H1 (cell line): ENCODE data around the gene SLC13A3. TPM values are rescaled to one million over a fixed set of nuclear protein-coding genes. Genes with fewer than 3 reads are reported as not detected.

Source experiments
- CTCF ChIA-PET: fragments of 300-600 bp; sonication (Branson Sonifier 250); formaldehyde crosslinking; loops from one replicate; lab custom pipeline; 2021; ENCODE audit not compliant: partially characterized antibody; lab: Charles Lee
- POLR2A ChIA-PET: fragments of 300-600 bp; sonication (Branson Sonifier 250); formaldehyde crosslinking; loops from one replicate; lab custom pipeline; 2021; ENCODE audit warnings: inconsistent platforms; ENCODE audit not compliant: partially characterized antibody; lab: Charles Lee
- DNase-seq, 2 experiments: peaks; one replicate each; pipeline versions ENCODE4 v3.0.0 to v3.0.0-alpha.2; 2010 to 2022; ENCODE audit warnings: low spot score in 2 of 2, low read depth in 1 of 2, mixed read lengths in 1 of 2
- FAIRE-seq: peaks from 2 replicates; lab custom pipeline; 2011; peaks lifted over from hg19 to GRCh38; lab: Jason Lieb, UNC
- H2AFZ ChIP-seq: 2 replicates; pipeline ENCODE4 v1.8.1; 2012; ENCODE audit warnings: low read length, inconsistent platforms
- H2AK5ac ChIP-seq: 2 replicates; pipeline ENCODE4 v1.6.1; 2013; ENCODE audit warnings: low read depth, low read length
- H2BK120ac ChIP-seq: replicated peaks from 2 replicates; pipeline ENCODE3; 2013; ENCODE audit warnings: low read depth, low read length, inconsistent platforms
- H2BK12ac ChIP-seq: 2 replicates; pipeline ENCODE4 v1.6.1; 2013; ENCODE audit warnings: low read depth, low read length
- H2BK15ac ChIP-seq: 2 replicates; pipeline ENCODE4 v1.6.1; 2013; ENCODE audit warnings: low read length
- H2BK20ac ChIP-seq: 2 replicates; pipeline ENCODE4 v1.6.1; 2013; ENCODE audit warnings: low read length
- H2BK5ac ChIP-seq: 2 replicates; pipeline ENCODE4 v1.6.1; 2013; ENCODE audit warnings: low read depth, low read length
- H3K14ac ChIP-seq: 2 replicates; pipeline ENCODE4 v1.6.1; 2013; ENCODE audit warnings: inconsistent platforms; ENCODE audit not compliant: insufficient read length
- H3K18ac ChIP-seq: 2 replicates; pipeline ENCODE4 v1.6.1; 2013; ENCODE audit warnings: low read length; ENCODE audit errors: extremely low read depth
- H3K23ac ChIP-seq: 2 replicates; pipeline ENCODE4 v1.6.1; 2013; ENCODE audit warnings: inconsistent platforms; ENCODE audit not compliant: insufficient read length
- H3K23me2 ChIP-seq: 2 replicates; pipeline ENCODE4 v1.6.1; 2013; ENCODE audit warnings: low read depth, low read length
- H3K27ac ChIP-seq: 2 replicates; pipeline ENCODE4 v1.6.1; 2011; ENCODE audit warnings: low read depth, low read length, inconsistent platforms
- H3K27me3 ChIP-seq, 4 experiments: replicated peaks in 1 of 4; 1 replicate in 1 of 4; 2 replicates in 3 of 4; pipeline versions ENCODE4 v1.6.1 to v1.8.1; 2011 to 2013; ENCODE audit warnings: low read length in 3 of 4, mild to moderate bottlenecking in 3 of 4, inconsistent platforms in 2 of 4, mixed read lengths in 2 of 4, moderate library complexity in 1 of 4; ENCODE audit not compliant: control insufficient read depth in 3 of 4, insufficient read depth in 3 of 4; ENCODE audit errors: extremely low read depth in 1 of 4
- H3K36me3 ChIP-seq, 4 experiments: 2 replicates each; pipeline versions ENCODE4 v1.6.1 to v1.8.1; 2011 to 2013; ENCODE audit warnings: mild to moderate bottlenecking in 4 of 4, low read length in 3 of 4, moderate library complexity in 2 of 4, control low read depth in 1 of 4, inconsistent platforms in 1 of 4; ENCODE audit not compliant: insufficient read depth in 4 of 4, control insufficient read depth in 2 of 4
- H3K4ac ChIP-seq: replicated peaks from 2 replicates; pipeline ENCODE3; 2013; ENCODE audit warnings: low read length, low read depth, mixed read lengths, inconsistent platforms; ENCODE audit not compliant: insufficient read length
- H3K4me1 ChIP-seq, 4 experiments: replicated peaks in 1 of 4; 1 replicate in 1 of 4; 2 replicates in 3 of 4; pipeline versions ENCODE4 v1.6.1 to v1.8.1; 2011 to 2013; ENCODE audit warnings: low read length in 3 of 4, inconsistent platforms in 2 of 4, mixed read lengths in 1 of 4; ENCODE audit not compliant: insufficient read depth in 4 of 4, control insufficient read depth in 3 of 4
- H3K4me2 ChIP-seq, 2 experiments: 2 replicates each; pipeline versions ENCODE4 v1.6.1 to v1.8.1; 2011 to 2013; ENCODE audit warnings: low read depth in 2 of 2, low read length in 2 of 2, control low read depth in 1 of 2, inconsistent platforms in 1 of 2, mild to moderate bottlenecking in 1 of 2; ENCODE audit not compliant: insufficient read depth in 1 of 2
- H3K4me3 ChIP-seq, 4 experiments: fragments of 200-600, 300-600 bp in 1 of 4; sonication (generic), shearing (Covaris generic), sonication (Bioruptor Twin) in 1 of 4; 2 replicates each; pipeline versions ENCODE4 v1.5.1 to v1.8.1; 2011 to 2016; ENCODE audit warnings: low read length in 4 of 4, low read depth in 3 of 4, control low read depth in 2 of 4, inconsistent platforms in 2 of 4, mild to moderate bottlenecking in 2 of 4, mixed read lengths in 1 of 4, moderate library complexity in 1 of 4; ENCODE audit not compliant: insufficient read depth in 2 of 4; ENCODE audit errors: extremely low read depth in 1 of 4
- H3K56ac ChIP-seq: replicated peaks from 2 replicates; pipeline ENCODE3; 2013; ENCODE audit warnings: low read depth, mild to moderate bottlenecking, mixed read lengths, low read length, inconsistent platforms; ENCODE audit not compliant: insufficient read length
- H3K79me1 ChIP-seq: 2 replicates; pipeline ENCODE4 v1.6.1; 2013; ENCODE audit warnings: low read depth, low read length, control low read depth
- H3K79me2 ChIP-seq, 2 experiments: 2 replicates each; pipeline versions ENCODE4 v1.6.1 to v1.8.1; 2012 to 2013; ENCODE audit warnings: low read length in 2 of 2, mild to moderate bottlenecking in 2 of 2, inconsistent platforms in 1 of 2; ENCODE audit not compliant: insufficient read depth in 2 of 2, control insufficient read depth in 1 of 2
- H3K9ac ChIP-seq, 4 experiments: replicated peaks in 1 of 4; 1 replicate in 1 of 4; 2 replicates in 3 of 4; pipeline versions ENCODE4 v1.6.1 to v1.8.1; 2011 to 2013; ENCODE audit warnings: low read depth in 3 of 4, low read length in 3 of 4, control low read depth in 2 of 4, mild to moderate bottlenecking in 2 of 4, moderate library complexity in 2 of 4, inconsistent platforms in 1 of 4; ENCODE audit errors: extremely low read depth in 1 of 4
- H3K9me3 ChIP-seq, 2 experiments: 2 replicates each; pipeline versions ENCODE4 v1.6.1 to v1.8.1; 2012 to 2013; ENCODE audit warnings: mild to moderate bottlenecking in 2 of 2, moderate library complexity in 2 of 2, control low read depth in 1 of 2, inconsistent platforms in 1 of 2, low read depth in 1 of 2, low read length in 1 of 2, mixed read lengths in 1 of 2; ENCODE audit not compliant: insufficient read depth in 2 of 2
- H4K20me1 ChIP-seq, 2 experiments: replicated peaks in 1 of 2; 2 replicates each; pipeline versions ENCODE3 to v1.8.1; 2011 to 2013; ENCODE audit warnings: inconsistent platforms in 2 of 2, low read length in 2 of 2, mild to moderate bottlenecking in 1 of 2; ENCODE audit not compliant: insufficient read depth in 2 of 2, control insufficient read depth in 1 of 2
- H4K5ac ChIP-seq: 2 replicates; pipeline ENCODE4 v1.6.1; 2013; ENCODE audit warnings: low read length, low read depth, mixed read lengths, inconsistent platforms; ENCODE audit not compliant: insufficient read length
- H4K8ac ChIP-seq: 2 replicates; pipeline ENCODE4 v1.8.0; 2013; ENCODE audit warnings: mild to moderate bottlenecking, moderate library complexity, low read length, inconsistent platforms; ENCODE audit not compliant: insufficient read depth; ENCODE audit errors: extremely low read depth
- H4K91ac ChIP-seq: replicated peaks from 2 replicates; pipeline ENCODE3; 2013; ENCODE audit warnings: low read length, mixed read lengths, inconsistent platforms; ENCODE audit not compliant: insufficient read length
- RAD21 ChIP-seq, 2 experiments: IDR thresholded peaks in 1 of 2; conservative IDR thresholded peaks in 1 of 2; 2 replicates each; pipeline ENCODE4 v1.6.1; 2011; ENCODE audit warnings: low read depth in 2 of 2, low read length in 2 of 2, improper control_type of control experiment in 1 of 2, inconsistent platforms in 1 of 2, mild to moderate bottlenecking in 1 of 2, moderate library complexity in 1 of 2
- TEAD4 ChIP-seq: IDR thresholded peaks from 2 replicates; pipeline ENCODE4 v1.6.1; 2012; ENCODE audit warnings: low read depth, low read length, inconsistent platforms, mixed read lengths
- WGBS, 2 experiments: shearing (Covaris generic) in 1 of 2; methylation state at CpG; one replicate each; pipeline versions ENCODE4 v1.1.6 to v1.1.7; 2013 to 2015; ENCODE audit warnings: low lambda C conversion rate in 2 of 2, mixed read lengths in 2 of 2, inconsistent platforms in 1 of 2, low coverage in 1 of 2, missing lambda C conversion rate in 1 of 2; ENCODE audit not compliant: insufficient replicate concordance in 2 of 2, insufficient coverage in 1 of 2, insufficient read length in 1 of 2; ENCODE audit errors: extremely low coverage in 1 of 2, missing lambda C conversion rate in 1 of 2; 5-methylcytosine and 5-hydroxymethylcytosine counted together
- polyA plus RNA-seq, 7 experiments: library from polyadenylated mRNA; depleted of rRNA in 3 of 7; stranded (reverse) in 5 of 7; unstranded in 2 of 7; fragments of >200 nt in 5 of 7; fragments of 200-250 nt in 2 of 7; gene quantifications; 1 replicate in 5 of 7; 2 replicates in 1 of 7; 4 replicates in 1 of 7; pipeline versions ENCODE4 v1.2.1 to v1.2.3, GENCODE V29; 2011 to 2013; ENCODE audit warnings: missing spikeins in 2 of 7, mixed read lengths in 2 of 7
- total RNA-seq: library from RNA; stranded (reverse); fragmentation: NEBNext Ultra II Directional; extraction: Animal tissue kit (Norgen Biotek cat#: 25700); gene quantifications from 2 replicates; pipeline ENCODE4 v1.2.1, GENCODE V29; 2021
- TF ChIP-seq, protein P1 (sequence below), 3 experiments: IDR thresholded peaks; 1 replicate in 2 of 3; 2 replicates in 1 of 3; pipeline versions ENCODE4 v1.5.1 to v1.6.1; 2011; ENCODE audit warnings: low read length in 3 of 3, mild to moderate bottlenecking in 3 of 3, inconsistent platforms in 2 of 3, low read depth in 1 of 3, moderate library complexity in 1 of 3; ENCODE audit not compliant: insufficient read depth in 1 of 3; ENCODE audit errors: control extremely low read depth in 1 of 3

SLC13A3 gene
- total and polyA plus RNA-seq, 2 of the 8 experiments (the other 6 are each of a cell fraction or from before 2014, with no cell fraction given): 9.4 to 12.6 TPM

DNA sequence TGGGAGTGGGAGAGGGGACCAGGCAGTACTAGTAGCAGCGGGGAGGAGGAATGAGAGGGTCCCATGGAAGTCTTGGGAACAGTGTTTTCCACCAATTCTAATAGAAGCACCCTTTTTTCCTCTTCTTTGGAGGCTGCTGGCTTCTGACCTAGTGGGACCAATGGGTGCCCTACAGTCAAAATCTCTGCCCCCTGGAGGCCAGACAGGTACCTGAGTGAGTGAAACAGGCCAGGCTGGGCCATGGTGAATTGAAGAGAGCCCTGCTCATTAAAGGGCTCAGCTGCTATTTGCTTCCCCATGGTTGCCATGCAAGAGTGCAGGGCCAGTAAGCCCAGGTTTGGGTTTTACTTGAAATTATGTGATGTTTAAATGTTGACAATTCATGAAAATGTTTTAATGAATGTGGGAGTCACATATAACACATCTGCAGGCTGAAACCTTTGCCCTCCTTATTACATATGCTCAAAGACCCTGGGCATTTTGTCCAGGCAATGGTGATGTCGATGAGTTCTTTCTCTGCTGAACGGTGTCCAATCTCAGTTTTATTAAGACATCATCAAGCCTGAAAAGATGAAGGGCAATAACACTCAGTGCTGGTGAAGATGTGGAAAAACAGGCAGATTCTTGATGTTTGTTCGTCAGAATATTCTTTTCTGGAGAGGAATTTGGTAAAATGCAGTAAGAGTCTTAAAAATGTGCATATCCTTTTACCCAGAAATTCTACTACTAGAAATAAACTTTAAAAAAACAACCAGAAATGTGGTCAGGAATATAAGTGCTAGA, 58.5 kb downstream of the SLC13A3 start:
- Histone ChIP-seq H4K5ac (no peak overlapping the region), H3K4me2 (no peak overlapping the region), H3K27ac (no peak overlapping the region), H3K9ac (no peak overlapping the region), H2BK120ac (no peak overlapping the region), H2BK20ac (no peak overlapping the region), H3K23me2 (no peaks in the 10 kb centered on the region; the same call in 1 of the 2 replicates), H3K18ac (no peak overlapping the region), H2BK5ac (no peak overlapping the region), H3K4me3 (no peak overlapping the region), H2BK15ac (no peak overlapping the region), H3K14ac (no peak overlapping the region), H2AK5ac (no peak overlapping the region), H3K36me3 (0 out of 8 replicates have a peak, but pooled peaks cover 0 to 5% (median 0%) of the 10 kb centered on the region in 4 experiments), H2AFZ (no peak overlapping the region), H3K4me1 (peaks cover 0 to 8% (median 6%) of the 10 kb centered on the region in 4 experiments; a peak in 4 of 7 replicates), H3K9me3 (no peaks in the 10 kb centered on the region), H3K4ac (no peak overlapping the region), H3K56ac (no peak overlapping the region), H4K91ac (no peak overlapping the region), H3K79me1 (no peaks in the 10 kb centered on the region), H3K23ac (no peak overlapping the region), H4K8ac (no peak overlapping the region), H3K79me2 (no peaks in the 10 kb centered on the region), H4K20me1 (no peaks in the 10 kb centered on the region), H3K27me3 (no peaks in the 10 kb centered on the region), H2BK12ac (no peak overlapping the region)
- DNase-seq (no peak), FAIRE-seq (no peak)
- TF ChIP-seq RAD21 (IDR thresholded peaks at IDR 0.05 in 1 of 2, conservative IDR thresholded peaks at IDR 0.05 in 1 of 2; ENCODE audit: low read depth in 2 of 2, low read length in 2 of 2) (peak in 1 of 2 experiments; percentile 46; a peak in 1 of 4 replicates), TEAD4 (no peak)
- TF ChIP-seq, protein P1, sequence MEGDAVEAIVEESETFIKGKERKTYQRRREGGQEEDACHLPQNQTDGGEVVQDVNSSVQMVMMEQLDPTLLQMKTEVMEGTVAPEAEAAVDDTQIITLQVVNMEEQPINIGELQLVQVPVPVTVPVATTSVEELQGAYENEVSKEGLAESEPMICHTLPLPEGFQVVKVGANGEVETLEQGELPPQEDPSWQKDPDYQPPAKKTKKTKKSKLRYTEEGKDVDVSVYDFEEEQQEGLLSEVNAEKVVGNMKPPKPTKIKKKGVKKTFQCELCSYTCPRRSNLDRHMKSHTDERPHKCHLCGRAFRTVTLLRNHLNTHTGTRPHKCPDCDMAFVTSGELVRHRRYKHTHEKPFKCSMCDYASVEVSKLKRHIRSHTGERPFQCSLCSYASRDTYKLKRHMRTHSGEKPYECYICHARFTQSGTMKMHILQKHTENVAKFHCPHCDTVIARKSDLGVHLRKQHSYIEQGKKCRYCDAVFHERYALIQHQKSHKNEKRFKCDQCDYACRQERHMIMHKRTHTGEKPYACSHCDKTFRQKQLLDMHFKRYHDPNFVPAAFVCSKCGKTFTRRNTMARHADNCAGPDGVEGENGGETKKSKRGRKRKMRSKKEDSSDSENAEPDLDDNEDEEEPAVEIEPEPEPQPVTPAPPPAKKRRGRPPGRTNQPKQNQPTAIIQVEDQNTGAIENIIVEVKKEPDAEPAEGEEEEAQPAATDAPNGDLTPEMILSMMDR (IDR thresholded peaks at IDR 0.05; ENCODE audit: control extremely low read depth in 1 of 3, insufficient read depth in 1 of 3, low read depth in 1 of 3, low read length in 3 of 3): peak; percentile 39 to 56 (median 51); a peak in 3 of 4 replicates
- ChIA-PET POLR2A (interaction anchor here (1.1 kb wide), 1 partner anchor 95 kb away, joined by 3 read pairs; no protein-coding TSS in a partner anchor), CTCF (interaction anchor here (1.3 to 2.0 kb wide), 2 partner anchors 38 to 54 kb away, joined by 3 to 7 read pairs; no protein-coding TSS in a partner anchor)
- WGBS, 2 experiments: 93% methylated on average over 4 of the region's 4 CpGs; no CpG with 5 or more reads in 1 of the 2 experiments
